ENCODE results near the gene MTERF4.

Gene MTERF4, protein sequence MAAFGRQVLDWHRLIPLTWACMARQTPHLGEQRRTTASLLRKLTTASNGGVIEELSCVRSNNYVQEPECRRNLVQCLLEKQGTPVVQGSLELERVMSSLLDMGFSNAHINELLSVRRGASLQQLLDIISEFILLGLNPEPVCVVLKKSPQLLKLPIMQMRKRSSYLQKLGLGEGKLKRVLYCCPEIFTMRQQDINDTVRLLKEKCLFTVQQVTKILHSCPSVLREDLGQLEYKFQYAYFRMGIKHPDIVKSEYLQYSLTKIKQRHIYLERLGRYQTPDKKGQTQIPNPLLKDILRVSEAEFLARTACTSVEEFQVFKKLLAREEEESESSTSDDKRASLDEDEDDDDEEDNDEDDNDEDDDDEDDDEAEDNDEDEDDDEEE

DNA sequence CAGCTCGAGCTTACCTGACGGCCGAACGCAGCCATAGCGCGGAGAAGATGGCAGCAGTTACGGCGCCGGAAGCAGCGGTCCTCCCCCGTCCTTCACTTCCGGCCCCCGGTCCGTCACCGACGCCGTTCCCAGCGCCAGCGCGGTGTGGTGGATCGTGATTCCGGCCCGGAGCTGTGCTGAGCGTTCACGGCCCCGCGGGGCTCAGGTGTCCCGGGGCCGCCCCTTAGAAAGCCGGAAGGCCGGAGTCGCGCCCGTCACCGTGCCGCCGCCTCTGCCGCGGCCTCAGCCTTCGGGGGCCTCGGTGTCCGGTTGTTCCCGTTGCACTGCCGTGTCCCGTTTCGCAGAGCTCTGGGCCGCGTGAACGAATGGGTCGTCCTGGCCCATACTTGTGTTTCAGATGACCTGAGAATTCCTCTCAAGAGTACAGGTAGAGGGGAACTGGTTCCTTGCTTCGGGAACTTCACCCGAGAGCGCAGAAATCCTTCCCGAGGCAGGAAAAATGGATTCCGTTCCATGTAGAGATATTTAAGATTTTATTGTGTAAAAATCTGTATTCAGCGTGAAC, at the start of gene MTERF4:
TSS of gene MTERF4 (minus strand) at position 49 of the 565 bp plus-strand sequence. CDS start at position 35, 14 bp downstream.
- DNase-seq = peak; percentile 77

DNA sequence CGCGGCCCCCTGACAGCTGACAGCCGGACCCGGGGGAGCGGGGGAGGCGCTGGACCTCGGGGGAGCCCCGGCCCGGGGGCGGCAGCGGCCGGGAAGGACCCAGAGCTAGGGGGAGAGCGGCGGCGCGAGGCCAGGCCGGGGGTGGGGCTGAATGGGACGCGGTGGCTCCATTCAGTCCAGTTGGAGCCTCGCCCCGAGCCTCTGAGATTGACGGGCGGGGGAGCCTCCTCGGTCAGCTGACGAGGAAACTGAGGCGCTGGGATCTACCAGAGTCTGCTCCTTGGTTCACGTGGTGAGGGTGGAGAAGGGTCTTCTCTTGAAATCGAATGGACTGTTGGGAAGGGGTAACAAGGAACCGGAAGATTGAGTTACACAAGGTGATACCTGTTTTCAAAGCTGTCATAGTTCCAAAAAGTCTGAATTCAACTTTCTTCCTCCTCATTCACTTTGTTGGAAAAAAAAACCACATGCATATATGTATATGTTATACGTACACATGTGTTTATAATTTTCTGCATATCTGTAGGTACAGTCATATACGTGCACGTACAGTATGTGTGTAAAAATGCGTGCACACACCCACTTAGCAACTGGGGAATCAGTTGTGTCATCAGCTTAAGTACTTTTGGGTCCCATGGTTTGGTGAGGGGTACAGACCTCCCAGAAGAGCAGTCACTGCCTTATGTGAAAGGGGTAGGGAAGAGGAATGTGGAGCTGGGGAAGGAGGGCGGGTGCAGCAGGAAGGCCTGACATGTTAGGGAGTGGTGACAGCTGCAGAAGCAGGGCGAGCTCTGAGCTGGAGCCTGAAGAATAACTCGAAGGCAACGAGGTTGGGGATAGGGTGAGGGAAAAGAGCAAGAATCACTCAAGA, 48.8 kb upstream of the MTERF4 start:
- DNase-seq = peak; percentile 13

DNA sequence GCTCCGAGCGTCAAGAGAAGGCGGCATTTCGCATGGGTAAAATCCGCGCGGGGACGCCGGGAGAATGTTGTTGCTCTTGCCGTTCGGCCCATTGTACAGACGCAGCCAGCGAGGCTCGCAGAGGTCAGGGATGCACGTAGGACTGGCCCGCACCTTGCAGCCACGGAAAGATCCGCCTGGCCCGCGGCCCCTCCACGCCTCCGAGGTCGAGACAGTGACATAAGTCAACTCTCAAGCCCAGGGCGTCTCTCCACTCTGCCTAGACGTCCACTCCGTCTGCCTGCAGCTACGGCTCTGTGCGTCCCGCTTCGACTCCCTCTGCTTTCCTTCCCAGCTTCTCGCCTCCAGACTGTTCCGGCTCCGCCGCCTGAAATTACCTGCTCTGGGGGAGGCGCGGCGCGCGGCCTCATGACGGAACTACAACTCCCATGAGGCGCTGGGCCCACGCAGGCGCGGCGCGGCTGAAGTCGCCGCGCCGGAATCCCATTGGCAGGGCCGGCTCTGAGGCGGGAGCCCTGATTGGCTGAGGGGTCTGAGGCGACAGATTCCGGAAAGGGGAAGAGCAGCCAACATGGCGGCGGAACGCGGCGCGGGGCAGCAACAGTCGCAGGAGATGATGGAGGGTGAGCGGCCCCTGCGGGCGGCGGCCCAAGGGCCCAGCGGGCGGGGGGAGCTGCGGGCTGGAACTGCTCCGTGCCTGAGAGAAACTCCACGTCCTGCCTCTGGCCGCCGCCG, 48.0 kb upstream of the MTERF4 start, which contains the start of gene PPP1R7:
TSS of gene PPP1R7 (plus strand) at position 543 of the 735 bp plus-strand sequence. CDS start at position 572, 29 bp downstream.
- DNase-seq = peak; percentile 91

DNA sequence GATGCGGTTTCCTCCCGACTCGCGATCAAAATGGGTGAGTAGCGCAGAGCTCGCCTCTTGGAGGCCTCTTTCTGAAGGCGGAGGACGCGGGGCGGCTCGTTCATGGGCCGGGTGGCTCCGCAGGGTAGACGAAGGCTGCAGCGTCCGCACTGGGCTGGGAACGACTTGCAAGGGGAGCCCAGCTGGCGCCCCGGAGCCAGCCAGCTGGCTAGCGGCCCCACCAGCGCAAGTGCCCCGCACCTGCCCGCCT, 47.5 kb upstream of the MTERF4 start:
- no peak for DNase-seq

DNA sequence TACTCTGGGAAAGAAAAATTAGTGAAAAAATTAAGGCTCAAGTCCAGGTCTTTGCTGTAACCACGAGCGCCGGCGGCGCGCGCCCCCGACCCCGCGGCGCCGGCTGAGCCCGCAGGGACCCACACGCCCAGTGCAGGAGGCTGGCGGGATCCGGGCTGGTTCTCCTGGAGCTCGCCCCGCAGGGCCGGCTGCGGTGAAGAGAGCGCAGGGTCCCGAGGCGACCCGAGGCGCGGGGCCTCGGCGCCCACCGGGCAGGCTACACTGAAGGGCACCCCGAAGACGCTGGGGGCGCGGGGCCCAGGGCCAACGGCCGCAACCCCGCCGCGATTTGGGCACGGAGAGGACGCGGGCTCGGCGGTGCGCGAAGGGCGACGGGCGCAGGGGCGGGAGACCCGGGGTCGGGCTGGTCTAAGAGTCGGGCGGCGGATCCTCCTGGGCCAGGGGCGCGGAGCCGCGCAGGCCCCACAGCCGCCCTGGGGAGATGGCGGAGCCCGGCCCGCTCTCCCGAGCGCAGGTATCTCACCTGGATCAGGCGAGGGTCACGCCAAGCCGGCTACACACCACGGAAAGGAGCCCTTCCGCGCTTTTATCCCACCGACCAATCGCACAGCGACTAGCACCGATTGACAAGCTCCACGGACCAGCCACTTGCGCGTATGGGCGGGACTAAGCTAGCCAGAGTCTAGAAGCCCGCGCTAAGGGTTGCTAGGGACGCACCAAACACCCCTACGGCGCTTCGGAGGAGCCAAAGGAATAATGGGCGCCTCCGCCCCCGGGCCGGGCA, 47.0 kb upstream of the MTERF4 start, which contains the start of gene PASK:
TSS of gene PASK (minus strand) at position 582 of the 784 bp plus-strand sequence. CDS start 6,440 bp downstream, outside the sequence.
- DNase-seq = peak; percentile 91

DNA sequence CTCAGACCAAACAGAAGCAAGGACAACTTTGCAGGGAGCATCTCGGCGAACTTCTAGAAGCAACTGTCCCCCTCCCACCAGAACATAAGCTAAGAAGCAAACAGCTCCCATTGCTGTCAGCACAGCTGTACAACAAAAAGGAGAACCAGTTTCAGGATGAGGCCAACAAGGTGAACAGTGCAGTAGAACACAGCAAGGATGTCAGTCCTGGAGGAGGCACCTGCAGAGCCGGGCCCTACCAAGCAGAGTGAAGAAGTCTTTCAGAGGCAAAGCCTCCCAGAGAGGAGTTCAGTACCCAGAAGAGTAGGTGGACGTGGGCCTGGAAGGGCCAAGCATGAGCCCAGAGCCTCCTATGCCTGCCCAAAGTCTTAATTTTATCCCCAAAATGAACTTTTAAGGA, 46.2 kb upstream of the MTERF4 start:
- no peak for DNase-seq

DNA sequence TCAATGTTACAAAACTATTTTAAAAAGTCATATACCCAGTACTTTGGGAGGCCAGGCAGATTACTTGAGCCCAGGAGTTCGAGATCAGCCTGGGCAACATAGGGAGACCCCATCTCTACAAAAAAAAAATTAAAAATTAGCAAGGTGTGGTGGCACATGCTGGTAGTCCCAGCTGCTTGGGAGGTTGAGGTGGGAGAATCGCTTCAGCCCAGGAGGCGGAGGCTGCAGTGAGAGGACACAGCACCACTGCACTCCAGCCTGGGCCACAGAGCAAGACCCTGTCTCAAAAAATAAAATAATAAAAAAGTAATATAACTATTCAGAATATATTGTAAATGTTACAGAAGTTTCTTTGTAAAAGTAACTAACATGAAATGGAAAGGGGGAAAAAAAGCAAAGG, 45.2 kb upstream of the MTERF4 start:
- DNase-seq = no peak

DNA sequence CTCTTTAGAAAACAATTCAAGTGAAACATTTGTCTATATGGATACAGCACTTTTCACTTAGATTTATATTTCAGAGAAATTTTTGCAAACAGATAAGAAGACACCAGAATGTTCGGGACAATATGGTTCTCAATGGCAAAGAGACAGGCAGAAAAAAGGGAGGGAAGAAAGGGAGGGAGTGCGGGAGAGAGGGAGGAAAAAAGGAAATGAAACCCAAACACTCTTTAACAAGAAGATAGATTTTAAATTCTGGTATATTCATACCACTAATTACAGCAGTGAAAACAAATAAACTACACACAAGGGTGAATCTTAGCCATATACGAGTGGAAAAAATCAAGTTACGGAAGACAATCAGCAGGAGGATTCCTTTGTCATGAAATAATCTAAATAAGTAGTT, 44.2 kb upstream of the MTERF4 start:
- DNase-seq = no peak

DNA sequence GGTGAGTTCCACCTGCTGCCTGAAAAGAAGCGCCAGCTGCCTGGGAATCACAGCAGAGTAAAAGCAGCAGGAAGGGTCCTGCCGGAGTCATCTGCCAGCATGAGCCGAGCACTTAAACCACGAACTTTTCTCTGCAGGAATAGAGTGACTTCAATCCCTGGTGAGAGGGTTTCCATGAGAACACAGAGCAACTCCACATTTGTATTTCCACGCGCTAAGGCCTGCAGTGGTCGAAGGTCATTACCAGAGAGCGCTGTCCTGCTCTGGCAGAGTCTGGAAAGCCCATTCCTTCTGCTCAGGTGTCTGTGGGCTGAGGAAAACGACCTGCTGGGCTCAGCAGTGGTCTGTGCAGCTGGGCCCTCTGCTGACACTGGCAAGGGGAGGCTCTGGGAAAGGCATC, 40.5 kb upstream of the MTERF4 start:
- DNase-seq = no peak

DNA sequence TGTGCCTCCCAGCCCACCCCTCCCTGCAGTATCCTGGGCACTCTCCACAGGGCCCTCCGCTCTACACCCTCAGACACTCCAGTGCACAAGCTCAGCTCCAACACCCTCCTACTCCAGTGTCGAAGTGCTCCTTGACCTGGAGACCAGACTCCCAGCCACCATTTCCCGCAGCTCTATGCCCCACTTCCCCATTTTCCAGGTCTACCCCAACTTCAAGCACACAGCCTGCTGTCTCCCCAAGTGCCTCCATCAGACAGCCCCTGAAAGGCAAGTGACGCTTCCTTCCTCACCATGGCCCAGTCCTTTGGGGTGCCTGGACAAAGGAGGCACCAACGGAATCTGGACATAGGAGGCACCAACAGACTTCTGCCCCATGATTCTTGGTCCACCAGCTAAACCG, 40.0 kb upstream of the MTERF4 start:
- no peak for DNase-seq

DNA sequence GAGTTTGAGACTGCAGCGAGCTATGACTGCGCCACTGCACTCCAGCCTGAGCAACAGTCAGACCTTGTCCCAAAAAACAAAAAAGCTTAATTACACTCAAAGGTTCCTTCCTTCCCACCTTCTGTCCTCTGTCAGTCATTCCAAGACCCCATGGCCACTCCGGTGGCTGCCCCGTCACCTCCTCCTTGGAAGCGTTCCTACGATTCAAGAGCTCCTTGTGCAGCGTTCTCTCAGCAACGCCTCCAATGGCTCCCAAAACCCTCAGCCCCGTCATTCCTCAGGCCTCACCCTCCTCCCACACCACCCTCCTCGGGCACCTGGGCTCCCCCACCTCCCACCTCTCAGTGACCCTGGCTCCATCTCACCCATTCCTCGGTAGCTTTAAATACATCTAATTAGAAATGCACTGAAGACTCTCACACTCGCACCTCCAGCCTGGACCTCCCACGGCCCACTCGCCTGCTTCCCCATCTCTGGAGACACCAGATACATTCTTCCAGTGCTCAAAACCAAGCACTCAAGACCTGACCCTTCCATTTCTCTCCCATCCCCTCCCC, 39.2 kb upstream of the MTERF4 start:
- DNase-seq = no peak

DNA sequence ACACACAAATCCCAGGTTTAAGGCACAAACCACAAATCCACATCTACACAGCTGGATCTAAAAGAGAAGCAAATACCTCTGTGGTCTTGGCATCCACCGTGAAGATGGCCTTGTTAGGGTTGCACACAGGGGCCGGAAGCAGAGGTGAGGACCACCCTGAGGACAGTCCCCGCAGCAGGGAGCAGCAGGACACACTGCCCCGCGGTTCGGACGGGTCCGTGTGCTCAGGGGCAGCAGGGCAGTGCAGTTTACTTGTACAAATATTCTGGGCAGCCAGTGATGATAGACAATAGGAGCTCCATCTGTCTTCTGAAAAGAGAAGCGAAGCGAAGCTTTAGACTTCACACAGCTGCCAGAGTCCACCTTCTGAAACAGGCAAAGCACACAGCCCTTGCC, 38.4 kb upstream of the MTERF4 start:
- no peak for DNase-seq

DNA sequence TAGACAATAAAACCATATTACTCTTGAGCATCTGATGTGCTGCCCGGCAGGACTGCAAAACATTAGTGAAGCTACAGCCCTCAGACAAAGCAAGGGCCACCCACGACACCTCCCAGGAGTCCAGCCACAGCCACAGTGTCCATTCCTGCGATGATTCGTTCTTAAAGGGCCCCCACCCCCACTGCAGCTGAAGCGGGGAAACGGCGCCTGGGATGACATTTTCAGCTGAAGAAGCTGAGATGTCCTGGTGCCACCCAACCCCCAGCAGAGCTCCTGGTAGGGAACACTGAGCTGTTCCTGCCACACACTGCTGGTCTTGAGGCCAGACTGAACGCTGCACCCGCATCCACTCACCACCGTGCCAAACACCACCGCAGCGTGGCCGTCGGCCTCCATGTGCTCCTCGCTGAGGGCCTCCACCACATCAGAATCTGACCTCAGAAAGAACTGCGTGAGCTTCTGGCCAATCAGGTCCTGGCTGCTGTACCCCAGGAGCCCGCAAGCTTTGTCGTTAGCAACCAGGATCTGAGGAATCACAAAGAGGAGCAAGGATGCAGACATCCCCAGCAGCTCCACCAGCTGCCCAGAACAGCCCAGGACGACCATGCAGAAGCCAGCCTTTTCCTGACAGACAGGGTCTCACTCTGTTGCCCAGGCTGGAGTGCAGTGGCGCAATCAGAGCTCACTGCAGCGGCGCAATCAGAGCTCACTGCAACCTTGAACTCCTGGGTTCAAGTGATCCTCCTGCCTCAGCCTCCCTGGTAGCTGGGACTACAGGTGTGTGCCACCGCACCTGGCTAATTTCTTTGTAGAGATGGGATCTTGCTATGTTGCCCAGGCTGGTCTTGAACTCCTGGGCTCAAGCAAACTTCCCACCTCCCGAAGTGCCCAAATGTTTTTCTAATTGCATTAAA, 37.7 kb upstream of the MTERF4 start:
- no peak for DNase-seq

DNA sequence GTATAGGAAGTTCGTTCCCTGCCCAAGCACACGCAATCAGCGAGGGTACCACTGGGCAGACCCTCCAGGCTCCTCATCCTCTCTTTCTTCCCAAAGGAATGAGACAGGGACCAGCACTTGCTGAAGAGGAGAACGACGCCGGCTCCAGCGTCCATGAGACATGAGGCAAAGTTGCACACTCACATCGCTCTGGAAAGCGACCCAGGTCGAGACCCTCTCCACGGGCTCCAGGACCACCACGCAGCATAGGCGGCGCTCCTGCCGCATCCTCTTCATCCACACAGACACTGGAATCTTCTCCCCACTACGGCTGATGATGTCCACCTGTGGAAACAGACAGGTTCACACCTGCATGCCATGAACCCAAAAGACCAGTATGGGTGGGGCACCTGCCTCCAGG, 36.4 kb upstream of the MTERF4 start:
- DNase-seq = no peak

DNA sequence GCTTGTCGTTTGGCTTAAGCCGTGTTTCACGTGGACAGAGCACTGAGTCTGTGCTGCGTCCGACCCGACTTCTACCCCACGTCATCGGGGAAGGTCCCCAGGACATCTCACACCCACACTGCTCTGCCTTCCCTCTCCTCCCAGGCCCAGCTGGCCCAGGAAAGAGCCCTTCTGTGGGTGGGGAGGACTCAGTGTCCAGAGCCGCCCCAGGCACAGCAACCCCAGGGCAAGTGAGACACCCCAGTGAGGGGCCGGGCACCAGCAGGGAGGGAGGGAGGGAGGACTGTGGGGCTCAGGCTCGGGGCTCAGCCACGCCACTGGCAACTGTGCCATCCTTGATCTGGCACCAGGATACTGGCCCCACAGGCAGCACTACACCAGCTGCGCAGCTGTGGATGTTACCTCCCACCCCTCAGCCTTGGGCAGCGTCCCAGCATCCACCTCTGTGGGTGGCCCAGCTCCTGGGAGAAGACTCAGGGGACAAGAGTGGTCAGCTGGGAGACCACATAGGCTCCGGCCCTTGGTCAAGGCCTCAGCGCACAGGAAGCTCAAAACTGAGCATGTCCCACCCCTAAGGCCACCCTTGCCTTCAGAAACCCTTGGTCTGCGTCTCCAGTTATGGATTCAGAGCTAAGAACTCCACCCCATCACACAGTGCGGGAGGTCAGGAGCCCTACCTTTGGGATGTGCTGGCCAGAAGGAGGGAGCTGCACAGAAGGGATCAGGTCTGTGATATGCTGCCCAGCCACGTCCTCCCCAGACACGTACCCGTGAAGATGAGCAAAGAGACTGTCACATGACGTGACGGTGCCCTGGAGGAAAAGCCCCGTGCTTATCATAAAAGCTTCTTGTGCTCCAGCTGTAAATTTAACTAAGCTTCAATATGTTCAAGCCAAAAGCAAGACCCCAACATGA, 35.4 kb upstream of the MTERF4 start:
- no peak for DNase-seq

DNA sequence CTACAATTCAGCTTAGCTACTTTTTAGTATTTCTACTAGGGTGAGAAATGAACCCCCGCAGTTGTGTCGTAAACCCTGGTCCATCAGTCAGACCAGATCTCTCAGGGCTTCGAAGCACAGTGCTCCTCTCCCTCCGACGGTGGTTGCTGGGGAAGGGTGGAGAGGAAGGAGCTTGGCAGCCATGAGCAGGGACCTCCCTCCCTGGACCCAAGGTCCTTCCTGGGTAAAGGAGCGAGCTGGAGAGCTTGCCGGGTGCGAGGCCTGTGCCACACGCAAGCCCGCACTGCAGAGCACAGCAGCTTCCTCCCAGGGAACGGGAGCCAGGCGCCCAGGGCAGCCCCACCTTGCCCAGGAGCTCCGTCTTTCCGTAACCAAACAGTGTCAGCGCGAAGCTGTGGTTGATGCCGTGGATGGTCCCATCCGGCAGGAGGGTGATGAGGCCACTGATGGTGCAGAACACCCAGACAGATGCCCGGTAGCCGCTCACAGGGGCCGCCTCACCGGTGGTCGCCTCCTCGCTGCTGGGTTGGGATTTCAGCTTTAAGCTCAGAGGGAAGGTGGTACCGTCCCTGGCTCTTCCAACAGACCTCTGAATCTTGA, 34.7 kb upstream of the MTERF4 start:
- DNase-seq = no peak

DNA sequence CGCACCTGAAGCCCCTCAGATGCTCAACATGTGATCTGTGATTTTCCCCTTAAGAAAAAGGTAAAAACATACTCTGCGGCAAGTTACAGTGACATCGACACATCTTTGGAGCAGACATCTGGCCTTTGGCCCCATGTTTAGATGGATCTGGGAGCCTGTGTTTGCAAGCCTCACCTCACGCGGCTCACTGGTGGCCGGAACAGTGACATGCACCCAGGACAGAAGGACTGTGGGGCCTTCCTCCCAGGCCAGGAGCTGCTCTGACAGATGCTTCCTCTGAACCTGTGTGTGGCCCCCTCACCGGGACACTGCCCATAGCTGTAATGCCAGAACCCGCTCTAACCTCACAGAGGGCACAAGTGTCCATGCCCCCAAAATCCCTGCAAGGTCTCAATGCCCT, 34.1 kb upstream of the MTERF4 start:
- DNase-seq = no peak

DNA sequence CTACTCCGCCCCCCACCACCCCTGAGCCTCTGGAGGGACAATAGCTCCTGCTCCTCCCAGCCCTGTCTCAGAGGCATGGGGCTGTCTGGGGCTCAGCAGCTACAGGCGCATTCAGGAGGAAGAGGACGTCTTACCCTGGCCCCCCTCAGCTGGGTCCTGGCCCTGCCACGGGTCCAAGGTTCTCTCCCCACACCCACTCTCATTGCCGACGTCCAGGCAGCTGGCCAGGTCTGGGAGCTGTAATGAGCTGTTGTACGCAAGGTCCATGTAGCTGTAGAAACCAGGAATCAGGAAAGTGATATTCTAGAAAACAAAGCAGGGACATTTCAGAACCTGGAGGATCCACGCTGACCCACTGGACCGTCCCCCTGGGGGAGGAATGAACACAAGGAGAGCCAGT, 33.6 kb upstream of the MTERF4 start:
- no peak for DNase-seq

DNA sequence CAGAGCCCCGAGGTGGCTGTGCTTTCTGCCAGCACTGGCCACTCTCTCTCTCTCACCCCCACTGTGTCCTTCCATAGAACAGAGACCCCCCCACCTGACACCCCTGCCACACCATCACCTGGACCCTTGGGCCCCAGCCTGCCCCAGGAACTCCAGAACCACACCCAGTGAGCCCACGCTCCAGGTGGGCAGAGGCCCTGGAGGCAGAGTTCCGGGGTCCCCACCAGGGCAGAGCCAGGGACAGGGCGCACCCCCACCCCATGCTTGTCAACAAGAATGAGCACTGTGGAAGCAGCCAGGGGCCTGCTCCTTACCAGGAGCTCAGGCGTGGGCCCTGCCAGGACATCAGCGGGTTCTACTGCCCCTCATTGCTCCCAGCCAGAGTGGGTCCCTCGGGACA, 32.6 kb upstream of the MTERF4 start:
- DNase-seq = no peak

Data from fibroblast of upper back skin (primary cell).